Thyroid gland (tissue), 4 donors: ENCODE measurements around the gene TEKT2. TPM values are rescaled to one million over a fixed set of nuclear protein-coding genes. Genes with fewer than 3 reads are reported as not detected.

Experiments used
- DNase-seq, 2 donors: peaks; one replicate each; pipeline ENCODE4 v3.0.0-alpha.2; 2019
- H3K27ac ChIP-seq, 3 donors: fragments of 200-600 bp; sonication (generic); 1 replicate in 2 of 3; 2 replicates in 1 of 3; pipeline ENCODE4 v1.5.1; 2016 to 2019; ENCODE audit warnings: mild to moderate bottlenecking in 1 of 3, moderate library complexity in 1 of 3
- H3K27me3 ChIP-seq: fragments of 200-600 bp; sonication (generic); one replicate; pipeline ENCODE4 v1.5.1; 2019
- H3K36me3 ChIP-seq, 2 donors: fragments of 200-600 bp; sonication (generic); one replicate each; pipeline ENCODE4 v1.5.1; 2016 to 2019
- H3K4me1 ChIP-seq, 2 donors: fragments of 200-600 bp; sonication (generic); one replicate each; pipeline ENCODE4 v1.5.1; 2017 to 2019
- H3K4me3 ChIP-seq, 3 donors: fragments of 200-600 bp; sonication (generic); replicated peaks in 1 of 3; 1 replicate in 2 of 3; 2 replicates in 1 of 3; pipeline ENCODE4 v1.5.1; 2016; ENCODE audit warnings: mild to moderate bottlenecking in 1 of 3
- H3K9me3 ChIP-seq: fragments of 200-600 bp; sonication (generic); one replicate; pipeline ENCODE4 v1.5.1; 2017
- POLR2A ChIP-seq, 2 donors: fragments of 450-650 bp; IDR thresholded peaks; one replicate each; pipeline ENCODE4 v1.6.1; 2017; ENCODE audit warnings: antibody characterized with exemption in 2 of 2, mild to moderate bottlenecking in 2 of 2, moderate library complexity in 1 of 2
- WGBS, 2 donors: methylation state at CpG; one replicate each; pipeline ENCODE4 v1.1.5; 2017; 5-methylcytosine and 5-hydroxymethylcytosine counted together
- intact Hi-C: fragments of 100-400 bp; cut with DNase I; formaldehyde crosslinking; loops from one replicate; pipeline ENCODE4 v1.15.1; 2023
- total RNA-seq, 4 donors: library from RNA; depleted of rRNA; stranded (reverse); fragments of >200 nt; gene quantifications; one replicate each; pipeline ENCODE4 v1.2.3, GENCODE V29; 2016
- TF ChIP-seq, protein P1 (sequence below), 6 experiments: fragments of 200-600 bp in 3 of 6; fragments of 450-650 bp in 3 of 6; sonication (generic) in 3 of 6; IDR thresholded peaks; one replicate each; pipeline ENCODE4 v1.5.1; 2016 to 2019; ENCODE audit warnings: antibody characterized with exemption in 6 of 6, mild to moderate bottlenecking in 2 of 6, inconsistent platforms in 1 of 6, moderate library complexity in 1 of 6

The TEKT2 gene
- total RNA-seq, 4 donors from 2014 or later = 0.89 to 4.0 (median 1.9) TPM

DNA sequence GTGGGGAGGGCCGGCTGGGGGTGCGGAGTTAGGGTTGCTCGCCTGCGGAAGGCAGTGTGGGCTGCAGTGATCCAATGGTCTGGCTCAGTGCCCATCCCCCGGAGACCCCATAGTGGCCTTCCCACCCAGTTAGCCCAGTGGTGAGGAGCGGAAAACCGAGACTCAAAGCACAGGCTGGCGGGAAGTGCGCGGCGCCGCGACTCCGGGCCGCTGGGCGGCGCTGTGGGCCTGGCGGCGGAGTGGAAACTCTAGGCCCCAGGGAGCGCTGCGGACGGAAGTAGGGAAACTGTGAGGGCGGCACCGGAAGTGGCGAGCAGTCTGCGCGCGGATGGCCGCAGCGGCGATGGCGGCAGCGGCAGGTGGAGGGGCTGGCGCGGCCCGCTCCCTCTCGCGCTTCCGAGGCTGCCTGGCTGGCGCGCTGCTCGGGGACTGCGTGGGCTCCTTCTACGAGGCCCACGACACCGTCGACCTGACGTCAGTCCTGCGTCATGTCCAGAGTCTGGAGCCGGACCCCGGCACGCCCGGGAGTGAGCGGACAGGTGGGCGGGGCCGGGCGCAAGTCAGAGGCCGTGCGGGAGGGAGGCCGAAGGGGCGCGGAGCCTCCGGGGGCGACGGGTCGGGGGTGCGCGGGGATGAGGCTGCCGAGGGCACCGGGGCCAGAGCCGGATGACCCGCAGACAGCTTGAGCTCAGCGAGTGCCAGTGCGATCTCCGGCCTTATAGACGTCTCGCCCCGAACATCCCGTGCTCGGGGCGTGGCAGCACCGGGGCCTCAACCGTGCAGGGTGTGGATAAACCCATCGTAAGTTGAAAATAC is 4.9 kb downstream of the TEKT2 start, which contains the start of gene ADPRS:
Gene ADPRS (plus strand): TSS at position 316 of the 816 bp plus-strand sequence. CDS start 13 bp downstream, at position 329.
- Histone ChIP-seq H3K4me3 (peak within 1 kb of the TSS; percentile 51 to 90 (median 73)), H3K27ac (peak within 1 kb of the TSS; percentile 19 to 88 (median 84)), H3K36me3 (peaks cover 11 to 18% of the 10 kb centered on the region in 2 donors), H3K9me3 (no peaks in the 10 kb centered on the region), H3K27me3 (no peaks in the 10 kb centered on the region), H3K4me1 (peaks cover 23 to 42% of the 10 kb centered on the region in 2 donors)
- intact Hi-C loops = loop anchor here (5.0 kb wide), 1 partner anchor 206 kb away; the partner anchor contains the start of gene AGO1
- 0 to 2% methylated on average over 9 to 21 of the region's 84 CpGs for WGBS, 2 donors
- DNase-seq = peak; percentile 85 to 86
- TF ChIP-seq, protein P1, sequence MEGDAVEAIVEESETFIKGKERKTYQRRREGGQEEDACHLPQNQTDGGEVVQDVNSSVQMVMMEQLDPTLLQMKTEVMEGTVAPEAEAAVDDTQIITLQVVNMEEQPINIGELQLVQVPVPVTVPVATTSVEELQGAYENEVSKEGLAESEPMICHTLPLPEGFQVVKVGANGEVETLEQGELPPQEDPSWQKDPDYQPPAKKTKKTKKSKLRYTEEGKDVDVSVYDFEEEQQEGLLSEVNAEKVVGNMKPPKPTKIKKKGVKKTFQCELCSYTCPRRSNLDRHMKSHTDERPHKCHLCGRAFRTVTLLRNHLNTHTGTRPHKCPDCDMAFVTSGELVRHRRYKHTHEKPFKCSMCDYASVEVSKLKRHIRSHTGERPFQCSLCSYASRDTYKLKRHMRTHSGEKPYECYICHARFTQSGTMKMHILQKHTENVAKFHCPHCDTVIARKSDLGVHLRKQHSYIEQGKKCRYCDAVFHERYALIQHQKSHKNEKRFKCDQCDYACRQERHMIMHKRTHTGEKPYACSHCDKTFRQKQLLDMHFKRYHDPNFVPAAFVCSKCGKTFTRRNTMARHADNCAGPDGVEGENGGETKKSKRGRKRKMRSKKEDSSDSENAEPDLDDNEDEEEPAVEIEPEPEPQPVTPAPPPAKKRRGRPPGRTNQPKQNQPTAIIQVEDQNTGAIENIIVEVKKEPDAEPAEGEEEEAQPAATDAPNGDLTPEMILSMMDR (IDR thresholded peaks at IDR 0.05) = peak; percentile 88 to 100 (median 99)
- TF ChIP-seq POLR2A (IDR thresholded peaks at IDR 0.05) = peak; percentile 79 to 91

DNA sequence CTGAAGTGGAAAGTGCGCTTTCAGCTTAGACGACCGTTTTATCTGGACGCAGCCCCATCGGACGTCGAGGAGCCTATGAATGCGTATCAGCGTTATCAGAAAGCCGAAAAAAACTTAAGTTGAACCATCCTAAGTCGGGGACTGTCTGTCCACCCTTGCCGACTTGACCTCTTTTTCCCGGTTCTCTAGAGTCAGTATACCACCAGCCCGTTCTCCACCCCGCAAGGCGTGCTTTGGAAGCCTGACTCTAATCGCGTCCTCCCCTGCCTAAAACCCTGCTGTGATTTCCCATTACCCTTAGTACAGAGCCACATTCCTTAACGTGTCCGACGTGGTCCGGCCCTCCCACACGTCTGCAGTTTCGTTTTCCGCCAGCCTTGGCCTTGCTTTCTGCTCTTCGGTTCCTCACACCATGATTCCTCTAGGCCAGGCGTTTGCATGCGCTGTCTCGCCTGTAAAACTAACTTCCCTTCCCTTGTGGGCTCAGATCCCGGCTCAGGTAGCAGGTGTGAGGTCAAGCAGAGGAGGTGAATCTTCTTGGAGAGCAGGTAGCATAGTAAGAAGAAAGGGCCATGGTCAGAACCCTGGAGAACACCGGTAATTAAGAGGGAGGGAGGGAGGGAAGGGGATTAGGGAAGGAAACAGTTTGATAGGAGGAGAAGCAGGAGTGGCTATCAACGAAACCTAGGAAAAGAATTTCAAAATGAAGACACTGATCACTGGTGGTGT is 5.7 kb downstream of the TEKT2 start:
- TF ChIP-seq POLR2A (IDR thresholded peaks at IDR 0.05) = no peak
- TF ChIP-seq, protein P1 (IDR thresholded peaks at IDR 0.05) = no peak
- H3K4me1 ChIP-seq = peaks cover 28 to 45% of the 10 kb centered on the region in 2 donors
- DNase-seq = peak; percentile 13 to 26
- peak overlapping the region in 2 of 3 donors; percentile 84 to 88 for H3K27ac ChIP-seq
- peak overlapping the region; percentile 51 to 90 (median 73) for H3K4me3 ChIP-seq
- no peaks in the 10 kb centered on the region for H3K9me3 ChIP-seq
- no peaks in the 10 kb centered on the region for H3K27me3 ChIP-seq
- intact Hi-C loops = loop anchor here (5.0 to 10.0 kb wide), 2 partner anchors 207 to 335 kb away; partner anchors contain the start of gene AGO1
- H3K36me3 ChIP-seq = peaks cover 11 to 21% of the 10 kb centered on the region in 2 donors
- 10 to 13% methylated on average over 32 of the region's 32 CpGs for WGBS, 2 donors

DNA sequence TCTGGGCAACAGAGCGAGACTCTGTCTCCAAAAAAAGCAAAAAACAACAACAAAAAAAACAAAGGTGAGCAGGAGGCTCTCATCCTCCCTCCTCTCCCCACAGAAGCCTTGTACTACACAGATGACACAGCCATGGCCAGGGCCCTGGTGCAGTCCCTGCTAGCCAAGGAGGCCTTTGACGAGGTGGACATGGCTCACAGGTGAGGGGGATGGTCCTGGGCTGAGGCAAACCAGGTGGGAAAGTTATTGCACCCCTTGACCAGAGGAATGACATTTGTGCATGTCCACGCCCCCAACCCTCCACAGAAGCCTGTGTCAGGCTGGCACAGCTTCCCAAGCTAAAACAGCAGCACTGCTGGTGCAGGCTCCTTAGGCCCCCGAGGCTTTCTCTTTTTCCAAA is 7.2 kb downstream of the TEKT2 start:
- Histone ChIP-seq H3K36me3 (peaks cover 11 to 21% of the 10 kb centered on the region in 2 donors), H3K9me3 (no peaks in the 10 kb centered on the region), H3K4me3 (no peak overlapping the region), H3K27ac (no peak overlapping the region), H3K4me1 (peaks cover 39 to 57% of the 10 kb centered on the region in 2 donors), H3K27me3 (no peaks in the 10 kb centered on the region)
- intact Hi-C loops = loop anchor here (10.0 kb wide), 1 partner anchor 334 kb away; no protein-coding TSS in a partner anchor
- no peak for DNase-seq
- TF ChIP-seq POLR2A (IDR thresholded peaks at IDR 0.05) = no peak
- WGBS, 2 donors = 76 to 83% methylated on average over 4 of the region's 4 CpGs

DNA sequence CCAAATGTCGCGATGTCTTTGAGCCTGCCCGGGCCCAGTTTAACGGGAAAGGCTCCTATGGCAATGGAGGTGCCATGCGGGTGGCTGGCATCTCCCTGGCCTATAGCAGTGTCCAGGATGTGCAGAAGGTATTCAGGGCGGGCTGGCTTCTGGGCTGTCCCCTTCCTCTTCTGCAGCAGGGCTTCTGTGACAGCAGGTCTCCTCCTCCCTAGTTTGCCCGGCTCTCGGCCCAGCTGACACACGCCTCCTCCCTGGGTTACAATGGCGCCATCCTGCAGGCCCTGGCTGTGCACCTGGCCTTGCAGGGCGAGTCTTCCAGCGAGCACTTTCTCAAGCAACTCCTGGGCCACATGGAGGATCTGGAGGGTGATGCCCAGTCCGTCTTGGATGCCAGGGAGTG is 7.8 kb downstream of the TEKT2 start:
- intact Hi-C loops = loop anchor here (10.0 kb wide), 1 partner anchor 333 kb away; no protein-coding TSS in a partner anchor
- no peaks in the 10 kb centered on the region for H3K9me3 ChIP-seq
- no peaks in the 10 kb centered on the region for H3K27me3 ChIP-seq
- no peak overlapping the region for H3K4me3 ChIP-seq
- peaks cover 39 to 63% of the 10 kb centered on the region in 2 donors for H3K4me1 ChIP-seq
- 94 to 96% methylated on average over 10 to 13 of the region's 13 CpGs for WGBS, 2 donors
- peaks cover 11 to 21% of the 10 kb centered on the region in 2 donors for H3K36me3 ChIP-seq
- TF ChIP-seq, protein P1 (IDR thresholded peaks at IDR 0.05) = no peak
- no peak for TF ChIP-seq POLR2A (IDR thresholded peaks at IDR 0.05)
- DNase-seq = no peak
- H3K27ac ChIP-seq = no peak overlapping the region

DNA sequence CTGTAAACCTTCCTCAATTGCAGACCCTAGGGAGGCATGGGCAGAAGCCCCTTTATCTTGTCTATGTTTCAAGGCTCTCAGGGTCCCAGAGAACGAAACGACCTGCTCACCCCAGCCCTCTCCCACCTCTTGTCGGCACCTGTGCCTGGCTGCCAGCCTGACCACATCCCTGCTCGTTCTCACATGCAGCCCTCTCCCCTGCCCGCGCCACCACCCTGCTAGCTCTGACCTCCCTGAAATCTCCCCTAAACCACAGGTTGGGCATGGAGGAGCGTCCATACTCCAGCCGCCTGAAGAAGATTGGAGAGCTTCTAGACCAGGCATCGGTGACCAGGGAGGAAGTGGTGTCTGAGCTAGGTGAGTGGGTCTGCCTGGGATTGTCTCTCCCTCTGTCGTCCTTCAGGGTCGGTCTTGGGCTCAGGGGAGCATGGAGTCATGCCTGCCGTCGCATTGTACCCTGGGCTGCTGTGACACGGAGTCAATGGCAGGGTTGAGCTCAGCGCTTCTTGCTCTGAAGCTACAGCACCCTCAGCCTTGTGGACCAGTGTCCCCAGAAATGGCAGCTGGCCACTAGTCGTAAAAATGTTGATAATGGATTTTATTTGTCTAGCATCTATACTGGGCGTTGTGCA is 8.4 kb downstream of the TEKT2 start:
- DNase-seq = no peak
- no peaks in the 10 kb centered on the region for H3K9me3 ChIP-seq
- no peaks in the 10 kb centered on the region for H3K27me3 ChIP-seq
- H3K36me3 ChIP-seq = peaks cover 11 to 21% of the 10 kb centered on the region in 2 donors
- WGBS, 2 donors = 98 to 100% methylated on average over 17 of the region's 17 CpGs
- no peak overlapping the region for H3K27ac ChIP-seq
- intact Hi-C loops = loop anchor here (10.0 kb wide), 1 partner anchor 333 kb away; no protein-coding TSS in a partner anchor
- peaks cover 39 to 65% of the 10 kb centered on the region in 2 donors for H3K4me1 ChIP-seq
- H3K4me3 ChIP-seq = no peak overlapping the region
- TF ChIP-seq POLR2A (IDR thresholded peaks at IDR 0.05) = no peak
- TF ChIP-seq, protein P1 (IDR thresholded peaks at IDR 0.05) = no peak
